ENCODE results near the gene NT5C.

- TF ChIP-seq, protein P1, sequence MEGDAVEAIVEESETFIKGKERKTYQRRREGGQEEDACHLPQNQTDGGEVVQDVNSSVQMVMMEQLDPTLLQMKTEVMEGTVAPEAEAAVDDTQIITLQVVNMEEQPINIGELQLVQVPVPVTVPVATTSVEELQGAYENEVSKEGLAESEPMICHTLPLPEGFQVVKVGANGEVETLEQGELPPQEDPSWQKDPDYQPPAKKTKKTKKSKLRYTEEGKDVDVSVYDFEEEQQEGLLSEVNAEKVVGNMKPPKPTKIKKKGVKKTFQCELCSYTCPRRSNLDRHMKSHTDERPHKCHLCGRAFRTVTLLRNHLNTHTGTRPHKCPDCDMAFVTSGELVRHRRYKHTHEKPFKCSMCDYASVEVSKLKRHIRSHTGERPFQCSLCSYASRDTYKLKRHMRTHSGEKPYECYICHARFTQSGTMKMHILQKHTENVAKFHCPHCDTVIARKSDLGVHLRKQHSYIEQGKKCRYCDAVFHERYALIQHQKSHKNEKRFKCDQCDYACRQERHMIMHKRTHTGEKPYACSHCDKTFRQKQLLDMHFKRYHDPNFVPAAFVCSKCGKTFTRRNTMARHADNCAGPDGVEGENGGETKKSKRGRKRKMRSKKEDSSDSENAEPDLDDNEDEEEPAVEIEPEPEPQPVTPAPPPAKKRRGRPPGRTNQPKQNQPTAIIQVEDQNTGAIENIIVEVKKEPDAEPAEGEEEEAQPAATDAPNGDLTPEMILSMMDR (IDR thresholded peaks at IDR 0.05), result no peak
- TF ChIP-seq POLR2A (IDR thresholded peaks at IDR 0.05), result no peak
These were observed 21.2 kb downstream of the NT5C start for GRCh38 chr17:75110234-75110937.
